GM21723 (cell line): ENCODE data around the gene NF2.

Experiments used
- ATAC-seq: cut with Tn5 transposase; IDR thresholded peaks from one replicate; pipeline ENCODE4 v1.9.1; 2021; ENCODE audit warnings: mild to moderate bottlenecking, moderate library complexity; ENCODE audit not compliant: unreplicated experiment

Gene NF2

GRCh38 chr22:29700206-29700899 is 96.9 kb downstream of the NF2 start:
- ATAC-seq: no peak

- ATAC-seq: no peak
Observed at GRCh38 chr22:29700900-29701154, 97.4 kb downstream of the NF2 start.

GRCh38 chr22:29701155-29701999 is 97.9 kb downstream of the NF2 start:
- ATAC-seq: no peak

GRCh38 chr22:29702000-29702930 is 98.8 kb downstream of the NF2 start:
- no peak for ATAC-seq

GRCh38 chr22:29702931-29703501 is 99.6 kb downstream of the NF2 start:
- no peak for ATAC-seq

- ATAC-seq: no peak
Observed at GRCh38 chr22:29703569-29704195, 100.2 kb downstream of the NF2 start.

- ATAC-seq: no peak
Observed at GRCh38 chr22:29704528-29705285, 101.3 kb downstream of the NF2 start.

GRCh38 chr22:29705651-29706050 is 102.2 kb downstream of the NF2 start:
- ATAC-seq: no peak

- ATAC-seq: no peak
Observed at GRCh38 chr22:29706486-29706885, 103.1 kb downstream of the NF2 start.

- no peak for ATAC-seq
Observed at GRCh38 chr22:29707010-29707409, 103.6 kb downstream of the NF2 start.

GRCh38 chr22:29707471-29707870 is 104.0 kb downstream of the NF2 start:
- ATAC-seq: no peak

GRCh38 chr22:29710193-29710592 is 106.8 kb downstream of the NF2 start:
- ATAC-seq: no peak

- no peak for ATAC-seq
Observed at GRCh38 chr22:29710922-29711593, 107.6 kb downstream of the NF2 start.

- no peak for ATAC-seq
Observed at GRCh38 chr22:29712119-29712518, 108.7 kb downstream of the NF2 start.

GRCh38 chr22:29713156-29713727 is 109.8 kb downstream of the NF2 start:
- no peak for ATAC-seq

GRCh38 chr22:29715240-29715639 is 111.8 kb downstream of the NF2 start:
- no peak for ATAC-seq

GRCh38 chr22:29715705-29716104 is 112.3 kb downstream of the NF2 start:
- ATAC-seq: no peak

- no peak for ATAC-seq
Observed at GRCh38 chr22:29716814-29717545, 113.5 kb downstream of the NF2 start.
